LNCaP clone FGC (cell line): ENCODE measurements around the gene NRDE2.

Experiments
- DNase-seq: peaks from one replicate; pipeline ENCODE4 v3.0.0-alpha.2; 2011; ENCODE audit warnings: low read depth
- H3K4me3 ChIP-seq: 2 replicates; pipeline ENCODE4 v1.5.1; 2011; ENCODE audit warnings: mild to moderate bottlenecking, low read depth, low read length, control low read depth
- TF ChIP-seq, protein P1 (sequence below): IDR thresholded peaks from 2 replicates; pipeline ENCODE4 v1.5.1; 2012; ENCODE audit warnings: mild to moderate bottlenecking; ENCODE audit not compliant: control insufficient read depth, insufficient read depth; ENCODE audit errors: extremely low read depth

Gene NRDE2

DNA sequence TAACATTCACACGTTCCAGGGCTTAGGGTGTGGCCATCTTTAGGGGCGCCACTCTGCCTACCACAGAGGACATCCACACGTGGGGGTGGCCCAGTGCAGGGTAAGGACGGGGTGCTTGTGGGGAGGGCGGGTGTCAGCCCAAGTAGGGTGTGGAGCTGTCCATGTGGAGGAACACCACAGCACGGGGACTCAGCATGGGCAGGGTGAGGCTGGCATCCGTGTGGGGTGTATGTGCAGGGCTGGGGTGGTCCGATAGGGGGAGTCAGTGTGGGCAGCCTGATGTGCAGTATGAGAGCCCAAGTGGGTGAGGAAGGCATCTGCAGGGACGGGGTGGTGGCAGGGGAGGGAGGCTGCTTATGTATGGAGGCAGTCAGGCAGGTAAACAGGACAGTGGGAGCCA lies 57.7 kb downstream of the NRDE2 start:
- no peak overlapping the region for H3K4me3 ChIP-seq
- no peak for DNase-seq
- TF ChIP-seq, protein P1, sequence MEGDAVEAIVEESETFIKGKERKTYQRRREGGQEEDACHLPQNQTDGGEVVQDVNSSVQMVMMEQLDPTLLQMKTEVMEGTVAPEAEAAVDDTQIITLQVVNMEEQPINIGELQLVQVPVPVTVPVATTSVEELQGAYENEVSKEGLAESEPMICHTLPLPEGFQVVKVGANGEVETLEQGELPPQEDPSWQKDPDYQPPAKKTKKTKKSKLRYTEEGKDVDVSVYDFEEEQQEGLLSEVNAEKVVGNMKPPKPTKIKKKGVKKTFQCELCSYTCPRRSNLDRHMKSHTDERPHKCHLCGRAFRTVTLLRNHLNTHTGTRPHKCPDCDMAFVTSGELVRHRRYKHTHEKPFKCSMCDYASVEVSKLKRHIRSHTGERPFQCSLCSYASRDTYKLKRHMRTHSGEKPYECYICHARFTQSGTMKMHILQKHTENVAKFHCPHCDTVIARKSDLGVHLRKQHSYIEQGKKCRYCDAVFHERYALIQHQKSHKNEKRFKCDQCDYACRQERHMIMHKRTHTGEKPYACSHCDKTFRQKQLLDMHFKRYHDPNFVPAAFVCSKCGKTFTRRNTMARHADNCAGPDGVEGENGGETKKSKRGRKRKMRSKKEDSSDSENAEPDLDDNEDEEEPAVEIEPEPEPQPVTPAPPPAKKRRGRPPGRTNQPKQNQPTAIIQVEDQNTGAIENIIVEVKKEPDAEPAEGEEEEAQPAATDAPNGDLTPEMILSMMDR = no peak

- H3K4me3 ChIP-seq = no peak overlapping the region
- TF ChIP-seq, protein P1 = no peak
- no peak for DNase-seq
These were observed 58.2 kb downstream of the NRDE2 start for GRCh38 chr14:90273532-90273931.

DNA sequence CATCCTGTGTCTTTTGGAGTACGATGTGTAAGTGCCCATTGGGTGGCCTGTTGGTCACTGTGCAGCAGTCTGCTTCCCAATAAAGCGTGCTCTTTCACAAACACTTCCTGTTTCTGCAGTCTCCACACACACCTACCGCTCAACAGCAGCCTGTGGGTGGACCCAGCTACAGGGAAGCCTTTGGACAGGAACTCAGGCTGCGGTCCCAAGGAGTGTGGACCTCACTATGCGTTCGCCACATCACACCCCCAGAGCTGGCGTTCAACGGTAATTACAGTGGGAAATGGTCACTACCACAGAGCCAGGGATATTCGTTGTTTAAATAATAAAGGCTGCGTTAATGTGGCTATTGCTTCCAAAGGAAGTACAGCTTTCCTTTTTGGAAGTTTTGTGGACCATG lies 59.2 kb downstream of the NRDE2 start:
- DNase-seq = no peak
- no peak overlapping the region for H3K4me3 ChIP-seq
- TF ChIP-seq, protein P1 = no peak

GRCh38 chr14:90268420-90268819 lies 63.3 kb downstream of the NRDE2 start:
- DNase-seq = no peak
- TF ChIP-seq, protein P1 = no peak
- no peak overlapping the region for H3K4me3 ChIP-seq

DNA sequence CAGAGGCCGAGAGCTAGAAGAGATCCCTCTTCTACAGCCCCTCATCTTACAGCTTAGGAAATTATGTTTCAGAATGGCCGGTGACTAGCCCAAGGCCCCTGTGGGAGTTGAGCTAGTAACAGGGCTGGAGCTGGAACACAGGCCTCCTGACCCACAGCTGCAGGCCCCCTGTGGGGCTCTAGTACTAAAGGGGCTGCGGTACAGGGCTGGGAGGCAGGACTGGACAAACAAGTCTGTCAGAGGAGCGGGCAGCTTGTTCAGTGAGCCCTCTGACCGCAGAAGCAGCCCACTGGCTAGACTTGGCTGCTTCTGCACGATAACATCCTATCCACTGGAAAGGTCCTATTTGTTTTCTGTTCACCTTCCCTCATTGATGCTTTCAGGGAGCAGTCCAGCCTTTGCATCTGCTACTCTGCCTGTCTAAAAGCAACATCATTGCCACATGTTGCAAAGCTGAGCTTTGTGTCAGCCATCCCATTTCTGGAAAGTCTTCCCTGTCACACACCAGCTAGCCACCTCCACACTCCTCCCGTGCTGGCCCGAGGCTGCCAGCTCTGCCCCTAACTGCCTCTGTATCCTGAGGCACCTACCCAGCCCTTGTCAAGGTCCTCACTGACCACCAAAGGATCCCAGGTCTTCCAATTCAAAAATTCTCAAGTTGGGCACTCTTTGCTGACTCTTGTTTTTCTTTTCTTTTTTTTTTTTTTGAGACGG lies 65.1 kb downstream of the NRDE2 start:
- TF ChIP-seq, protein P1 = no peak
- DNase-seq = no peak
- H3K4me3 ChIP-seq = no peak overlapping the region

DNA sequence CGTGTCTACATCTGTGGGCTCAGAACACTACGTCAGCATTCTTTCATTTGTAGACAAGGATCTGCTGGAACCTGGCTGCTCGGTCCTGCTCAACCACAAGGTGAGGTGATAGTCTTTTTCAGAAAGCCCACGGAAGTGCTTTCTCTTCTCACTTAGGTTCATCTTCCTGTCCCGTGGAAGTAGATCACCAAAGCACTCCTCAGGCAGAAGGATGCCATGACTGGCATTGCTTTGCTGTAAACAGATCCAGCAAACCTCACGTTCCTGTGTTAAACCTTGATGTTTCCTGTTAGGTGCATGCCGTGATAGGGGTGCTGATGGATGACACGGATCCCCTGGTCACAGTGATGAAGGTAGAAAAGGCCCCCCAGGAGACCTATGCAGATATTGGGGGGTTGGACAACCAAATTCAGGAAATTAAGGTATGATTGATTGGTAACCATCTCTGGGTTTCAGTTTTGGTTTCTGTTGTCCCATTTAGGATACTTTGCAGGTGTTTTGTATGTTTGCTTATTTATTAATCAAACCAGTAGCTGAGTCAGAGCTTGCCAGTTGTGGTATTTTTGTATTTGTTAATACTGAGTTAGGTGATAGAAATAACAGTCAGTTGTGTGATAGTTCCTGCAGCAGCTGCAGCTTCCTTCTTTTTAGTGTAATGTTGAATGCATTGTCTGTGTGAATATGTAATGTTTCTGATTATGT lies 67.8 kb downstream of the NRDE2 start:
- DNase-seq = no peak
- no peak overlapping the region for H3K4me3 ChIP-seq
- TF ChIP-seq, protein P1 = no peak
